ENCODE measurements around the gene MAT2B. TPM values are rescaled to one million over a fixed set of nuclear protein-coding genes. Genes with fewer than 3 reads are reported as not detected.

The MAT2B gene
- total RNA-seq, 1 experiment from 2014 or later, result 66.2 TPM

- Histone ChIP-seq H3K4me2 (no peak overlapping the region), H3K27ac (no peak overlapping the region)
Observed at GRCh38 chr5:163456840-163457239, 48.6 kb upstream of the MAT2B start.

GRCh38 chr5:163458778-163459385 is 46.5 kb upstream of the MAT2B start:
- CTCF ChIA-PET, result no interaction called here
- H2AFZ ChIP-seq, result peak overlapping the region; percentile 89

More at GRCh38 chr5:163456840-163457239, 48.6 kb upstream of the MAT2B start:
- BruUV-seq (replicated peaks), result no TSS peak
- POLR2A ChIA-PET (ENCODE audit: unreplicated experiment), result interaction anchor here (0.6 kb wide), 1 partner anchor 1602 kb away, joined by 7 read pairs; no protein-coding TSS in a partner anchor
- Histone ChIP-seq H3K79me2 (ENCODE audit: low read depth) (peaks cover 41% of the 10 kb centered on the region), H3K9me2 (ENCODE audit: insufficient read depth) (no peaks in the 10 kb centered on the region), H3K4me3 (no peak overlapping the region), H3K9me3 (ENCODE audit: insufficient read depth, low read depth) (no peaks in the 10 kb centered on the region), H3K4me1 (replicated peaks; ENCODE audit: insufficient read depth) (peaks cover 13% of the 10 kb centered on the region), H3K27me3 (ENCODE audit: insufficient read depth, low read depth) (no peaks in the 10 kb centered on the region), H3K36me3 (ENCODE audit: low read depth) (peaks cover 26% of the 10 kb centered on the region), H3F3A (ENCODE audit: insufficient read depth, low read depth) (peaks cover 30% of the 10 kb centered on the region), H2AFZ (no peak overlapping the region), H4K20me1 (ENCODE audit: insufficient read depth) (no peaks in the 10 kb centered on the region)
- TF ChIP-seq EZH2 (IDR thresholded peaks at IDR 0.05; ENCODE audit: low read depth), result no peak
- CTCF ChIA-PET, result no interaction called here
- intact Hi-C loops (cut with micrococcal nuclease; ENCODE audit: unreplicated experiment), result no loop called here
- no peak for DNase-seq

GRCh38 chr5:163459462-163459818 is 46.0 kb upstream of the MAT2B start:
- Histone ChIP-seq H3K27me3 (ENCODE audit: insufficient read depth, low read depth) (no peaks in the 10 kb centered on the region), H3K27ac (peak overlapping the region; percentile 95), H3K36me3 (ENCODE audit: low read depth) (peaks cover 11% of the 10 kb centered on the region), H3K4me1 (replicated peaks; ENCODE audit: insufficient read depth) (peaks cover 36% of the 10 kb centered on the region), H4K20me1 (ENCODE audit: insufficient read depth) (no peaks in the 10 kb centered on the region), H3K79me2 (ENCODE audit: low read depth) (peaks cover 67% of the 10 kb centered on the region), H3K9me3 (ENCODE audit: insufficient read depth, low read depth) (no peaks in the 10 kb centered on the region), H3K9me2 (ENCODE audit: insufficient read depth) (no peaks in the 10 kb centered on the region), H3F3A (ENCODE audit: insufficient read depth, low read depth) (peaks cover 32% of the 10 kb centered on the region), H2AFZ (peak overlapping the region; percentile 89), H3K4me2 (peak overlapping the region; percentile 85), H3K4me3 (peak overlapping the region; percentile 97)
- intact Hi-C loops (cut with micrococcal nuclease; ENCODE audit: unreplicated experiment), result no loop called here
- CTCF ChIA-PET, result no interaction called here
- BruUV-seq (replicated peaks), result TSS peak; percentile 83
- no peak for DNase-seq
- POLR2A ChIA-PET (ENCODE audit: unreplicated experiment), result interaction anchor here (0.6 to 2.6 kb wide), 4 partner anchors 14 to 534 kb away, joined by 3 to 38 read pairs (median 12); partner anchors contain the start of gene CCNG1
- TF ChIP-seq, protein P1, sequence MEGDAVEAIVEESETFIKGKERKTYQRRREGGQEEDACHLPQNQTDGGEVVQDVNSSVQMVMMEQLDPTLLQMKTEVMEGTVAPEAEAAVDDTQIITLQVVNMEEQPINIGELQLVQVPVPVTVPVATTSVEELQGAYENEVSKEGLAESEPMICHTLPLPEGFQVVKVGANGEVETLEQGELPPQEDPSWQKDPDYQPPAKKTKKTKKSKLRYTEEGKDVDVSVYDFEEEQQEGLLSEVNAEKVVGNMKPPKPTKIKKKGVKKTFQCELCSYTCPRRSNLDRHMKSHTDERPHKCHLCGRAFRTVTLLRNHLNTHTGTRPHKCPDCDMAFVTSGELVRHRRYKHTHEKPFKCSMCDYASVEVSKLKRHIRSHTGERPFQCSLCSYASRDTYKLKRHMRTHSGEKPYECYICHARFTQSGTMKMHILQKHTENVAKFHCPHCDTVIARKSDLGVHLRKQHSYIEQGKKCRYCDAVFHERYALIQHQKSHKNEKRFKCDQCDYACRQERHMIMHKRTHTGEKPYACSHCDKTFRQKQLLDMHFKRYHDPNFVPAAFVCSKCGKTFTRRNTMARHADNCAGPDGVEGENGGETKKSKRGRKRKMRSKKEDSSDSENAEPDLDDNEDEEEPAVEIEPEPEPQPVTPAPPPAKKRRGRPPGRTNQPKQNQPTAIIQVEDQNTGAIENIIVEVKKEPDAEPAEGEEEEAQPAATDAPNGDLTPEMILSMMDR (conservative IDR thresholded peaks at IDR 0.05), result no peak
- no peak for TF ChIP-seq EZH2 (IDR thresholded peaks at IDR 0.05; ENCODE audit: low read depth)

More at GRCh38 chr5:163458778-163459385, 46.5 kb upstream of the MAT2B start:
- TF ChIP-seq, protein P1 (conservative IDR thresholded peaks at IDR 0.05), result no peak
- TF ChIP-seq EZH2 (IDR thresholded peaks at IDR 0.05; ENCODE audit: low read depth), result no peak
- Histone ChIP-seq H3K4me1 (replicated peaks; ENCODE audit: insufficient read depth) (peaks cover 33% of the 10 kb centered on the region), H3F3A (ENCODE audit: insufficient read depth, low read depth) (peaks cover 32% of the 10 kb centered on the region), H3K4me3 (peak overlapping the region; percentile 97), H3K79me2 (ENCODE audit: low read depth) (peaks cover 62% of the 10 kb centered on the region), H3K9me2 (ENCODE audit: insufficient read depth) (no peaks in the 10 kb centered on the region), H3K27me3 (ENCODE audit: insufficient read depth, low read depth) (no peaks in the 10 kb centered on the region), H3K27ac (peak overlapping the region; percentile 95; the same call in 1 of the 2 replicates), H3K4me2 (peak overlapping the region; percentile 85), H3K9me3 (ENCODE audit: insufficient read depth, low read depth) (no peaks in the 10 kb centered on the region), H3K36me3 (ENCODE audit: low read depth) (peaks cover 13% of the 10 kb centered on the region), H4K20me1 (ENCODE audit: insufficient read depth) (no peaks in the 10 kb centered on the region)
- intact Hi-C loops (cut with micrococcal nuclease; ENCODE audit: unreplicated experiment), result no loop called here
- no peak for DNase-seq
- POLR2A ChIA-PET (ENCODE audit: unreplicated experiment), result interaction anchor here (0.6 to 2.6 kb wide), 2 partner anchors 15 to 21 kb away, joined by 4 to 38 read pairs; partner anchors contain the start of gene CCNG1
- BruUV-seq (replicated peaks), result no TSS peak

Measured in PC-9 (cell line).